GM12801 (cell line): ENCODE measurements around the gene NDUFA6.

Source experiments
- TF ChIP-seq, protein P1 (sequence below): IDR thresholded peaks from one replicate; pipeline ENCODE4 v1.5.1; 2011; ENCODE audit warnings: control low read depth; ENCODE audit not compliant: insufficient read length; ENCODE audit errors: extremely low read depth

The NDUFA6 gene

DNA sequence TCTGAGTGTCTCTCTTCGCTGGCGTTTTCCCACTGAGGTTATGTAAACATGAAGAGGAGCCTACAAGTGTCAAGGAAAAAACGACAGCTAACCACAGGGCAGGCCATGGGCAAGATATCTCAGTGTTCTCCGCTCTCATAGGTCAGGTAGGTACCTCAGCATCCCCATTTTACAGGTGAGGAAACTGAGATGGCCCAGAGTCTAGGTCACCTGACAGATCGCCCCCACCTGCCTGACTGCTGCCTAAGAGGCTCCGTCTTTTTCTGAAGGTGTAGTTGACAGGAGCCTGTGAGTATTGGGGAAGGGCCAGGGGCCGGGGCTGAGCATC lies 847 bp upstream of the NDUFA6 start:
- TF ChIP-seq, protein P1, sequence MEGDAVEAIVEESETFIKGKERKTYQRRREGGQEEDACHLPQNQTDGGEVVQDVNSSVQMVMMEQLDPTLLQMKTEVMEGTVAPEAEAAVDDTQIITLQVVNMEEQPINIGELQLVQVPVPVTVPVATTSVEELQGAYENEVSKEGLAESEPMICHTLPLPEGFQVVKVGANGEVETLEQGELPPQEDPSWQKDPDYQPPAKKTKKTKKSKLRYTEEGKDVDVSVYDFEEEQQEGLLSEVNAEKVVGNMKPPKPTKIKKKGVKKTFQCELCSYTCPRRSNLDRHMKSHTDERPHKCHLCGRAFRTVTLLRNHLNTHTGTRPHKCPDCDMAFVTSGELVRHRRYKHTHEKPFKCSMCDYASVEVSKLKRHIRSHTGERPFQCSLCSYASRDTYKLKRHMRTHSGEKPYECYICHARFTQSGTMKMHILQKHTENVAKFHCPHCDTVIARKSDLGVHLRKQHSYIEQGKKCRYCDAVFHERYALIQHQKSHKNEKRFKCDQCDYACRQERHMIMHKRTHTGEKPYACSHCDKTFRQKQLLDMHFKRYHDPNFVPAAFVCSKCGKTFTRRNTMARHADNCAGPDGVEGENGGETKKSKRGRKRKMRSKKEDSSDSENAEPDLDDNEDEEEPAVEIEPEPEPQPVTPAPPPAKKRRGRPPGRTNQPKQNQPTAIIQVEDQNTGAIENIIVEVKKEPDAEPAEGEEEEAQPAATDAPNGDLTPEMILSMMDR = no peak

- TF ChIP-seq, protein P1 = no peak
These were observed 4.5 kb downstream of the NDUFA6 start for GRCh38 chr22:42086051-42086450.

GRCh38 chr22:42084874-42085273 lies 5.7 kb downstream of the NDUFA6 start:
- TF ChIP-seq, protein P1 = no peak

DNA sequence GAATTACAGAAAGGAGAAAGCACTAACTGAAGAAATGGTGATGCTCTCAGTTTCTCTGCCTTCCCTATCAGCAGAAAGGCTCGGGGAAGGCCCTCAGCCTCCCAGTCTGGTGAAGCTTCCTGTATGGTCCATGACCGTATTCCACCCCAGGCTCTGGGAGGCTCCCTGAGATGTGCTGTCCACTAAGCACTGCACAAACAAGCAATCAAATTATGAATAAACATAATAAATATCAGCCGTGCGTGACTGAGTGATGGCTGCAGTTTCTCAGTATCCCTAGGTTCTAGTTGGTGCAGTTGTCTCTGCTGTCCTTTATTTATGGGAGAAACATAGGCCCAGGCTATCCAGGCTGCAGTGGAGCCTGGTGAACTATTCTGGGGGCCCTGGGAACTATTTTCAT lies 7.5 kb downstream of the NDUFA6 start:
- TF ChIP-seq, protein P1 = no peak

DNA sequence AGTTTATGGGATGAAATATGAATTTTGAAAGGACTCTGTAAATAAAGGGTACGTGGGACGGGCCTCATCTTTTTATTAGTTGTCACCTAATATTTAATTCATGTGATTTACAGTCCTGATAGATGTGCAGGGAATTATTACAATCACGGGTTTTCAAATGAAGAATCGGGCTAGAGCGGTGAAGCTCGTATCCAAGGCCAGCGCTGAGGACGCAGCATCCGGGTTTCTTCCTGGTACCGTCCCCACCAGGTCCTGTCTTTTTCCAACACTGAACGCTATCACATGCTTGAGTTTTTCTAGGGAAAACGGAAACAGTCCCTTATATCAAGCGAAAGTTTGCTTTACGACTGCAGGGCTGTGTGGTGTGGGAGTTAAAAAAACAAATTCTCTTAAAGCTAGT lies 10.3 kb downstream of the NDUFA6 start:
- TF ChIP-seq, protein P1 = no peak

DNA sequence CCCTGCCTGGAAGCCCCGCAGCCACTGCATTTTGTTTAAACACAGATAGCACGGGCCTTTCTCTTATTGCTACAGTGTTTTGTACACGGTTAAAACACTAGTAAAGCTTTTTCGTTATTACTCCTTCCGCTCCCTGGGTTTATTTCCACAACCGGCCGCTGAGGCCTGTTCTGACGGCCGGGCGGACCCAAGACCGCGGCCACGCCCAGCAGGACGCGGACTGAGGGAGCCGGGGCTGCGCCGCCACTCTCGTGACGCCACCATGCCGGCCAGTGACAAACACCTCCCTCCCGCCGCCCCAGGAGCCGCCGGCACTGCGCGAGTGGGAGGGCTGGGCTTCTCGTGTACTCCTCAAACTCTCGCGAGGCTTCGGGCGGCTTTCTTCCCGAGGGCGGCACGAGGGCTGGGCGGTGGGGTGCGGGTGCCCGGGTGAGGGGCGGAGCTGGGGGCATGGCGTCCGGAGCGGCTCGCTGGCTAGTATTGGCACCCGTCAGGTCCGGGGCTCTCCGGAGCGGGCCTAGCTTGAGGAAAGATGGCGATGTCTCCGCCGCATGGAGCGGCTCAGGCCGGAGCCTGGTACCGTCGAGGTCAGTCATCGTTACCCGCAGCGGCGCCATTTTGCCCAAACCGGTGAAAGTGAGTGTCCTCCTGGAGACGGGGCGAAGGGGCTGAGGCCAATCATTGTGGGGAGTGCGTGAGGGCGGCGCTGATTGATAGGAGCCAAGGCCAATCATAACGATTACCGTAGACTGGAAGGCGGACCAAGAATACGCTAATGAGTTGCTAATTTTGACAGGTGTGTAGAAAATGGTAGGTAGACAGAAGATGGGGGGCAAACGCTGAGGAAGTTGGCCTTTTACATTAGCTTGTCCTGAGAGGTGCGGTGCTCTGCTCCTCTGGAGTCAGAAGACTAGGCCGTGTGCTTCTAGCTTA lies 11.0 kb downstream of the NDUFA6 start, which contains the start of gene SMDT1:
Gene SMDT1 (plus strand): TSS at position 382 of the 933 bp plus-strand sequence. CDS start 69 bp downstream, at position 451.
- TF ChIP-seq, protein P1 = no peak

GRCh38 chr22:42078469-42079318 lies 11.9 kb downstream of the NDUFA6 start:
- TF ChIP-seq, protein P1 = no peak
